HAP-1 (cell line): ENCODE measurements around the gene MYEF2.

ENCODE experiments used
- DNase-seq, 2 experiments: peaks; one replicate each; pipeline ENCODE4 v3.0.0-alpha.2; 2016 to 2020; ENCODE audit warnings: low spot score in 2 of 2
- H3K27me3 ChIP-seq: fragments of 250-450 bp; sonication (Bioruptor Pico); 2 replicates; pipeline ENCODE4 v1.5.1; 2020; ENCODE audit warnings: low read depth, mild to moderate bottlenecking, moderate library complexity
- H3K36me3 ChIP-seq: fragments of 250-450 bp; sonication (Bioruptor Pico); replicated peaks from 2 replicates; pipeline ENCODE4 v1.5.1; 2020; ENCODE audit warnings: mild to moderate bottlenecking
- H3K4me1 ChIP-seq: fragments of 250-450 bp; sonication (Bioruptor Pico); 2 replicates; pipeline ENCODE4 v1.5.1; 2020; ENCODE audit warnings: mild to moderate bottlenecking
- H3K4me3 ChIP-seq: fragments of 250-450 bp; sonication (Bioruptor Pico); 2 replicates; pipeline ENCODE4 v1.5.1; 2020; ENCODE audit warnings: mild to moderate bottlenecking, moderate library complexity
- H3K9me3 ChIP-seq: fragments of 250-450 bp; sonication (Bioruptor Pico); 2 replicates; pipeline ENCODE4 v1.5.1; 2020; ENCODE audit warnings: mild to moderate bottlenecking, moderate library complexity
- in situ Hi-C: fragments of 300-500 bp; cut with MboI; formaldehyde crosslinking; loops from 3 replicates; pipeline ENCODE4 v1.14.3; 2020; ENCODE audit warnings: low sequenced_read_pairs, inconsistent platforms, mixed read lengths

Gene MYEF2

DNA sequence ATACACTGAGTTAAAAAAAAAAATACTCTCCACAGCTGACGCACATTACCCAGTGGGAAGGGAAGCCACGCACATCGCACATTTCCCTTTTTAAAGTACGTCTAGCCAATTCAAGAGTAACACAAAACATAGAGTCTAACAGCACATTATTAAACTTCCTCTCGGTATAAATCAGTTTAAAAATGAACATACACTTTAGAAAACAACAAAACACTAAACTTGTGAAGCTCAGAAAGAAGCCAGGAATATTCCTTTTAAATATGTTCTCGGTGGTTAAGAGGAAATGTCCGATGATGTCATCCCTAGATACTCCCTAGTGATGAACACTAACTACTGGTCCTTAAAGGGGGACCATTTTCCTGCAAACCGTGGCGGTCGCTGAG lies 721 bp downstream of the MYEF2 start:
- H3K9me3 ChIP-seq: 0 out of 2 replicates have a peak, but pooled peaks cover 2% of the 10 kb centered on the region
- in situ Hi-C loops: no loop called here
- H3K36me3 ChIP-seq: no peaks in the 10 kb centered on the region
- no peaks in the 10 kb centered on the region for H3K27me3 ChIP-seq
- H3K4me3 ChIP-seq: peak overlapping the region; percentile 53
- DNase-seq: peak in 1 of 2 experiments; percentile 48
- H3K4me1 ChIP-seq: peaks cover 15% of the 10 kb centered on the region

DNA sequence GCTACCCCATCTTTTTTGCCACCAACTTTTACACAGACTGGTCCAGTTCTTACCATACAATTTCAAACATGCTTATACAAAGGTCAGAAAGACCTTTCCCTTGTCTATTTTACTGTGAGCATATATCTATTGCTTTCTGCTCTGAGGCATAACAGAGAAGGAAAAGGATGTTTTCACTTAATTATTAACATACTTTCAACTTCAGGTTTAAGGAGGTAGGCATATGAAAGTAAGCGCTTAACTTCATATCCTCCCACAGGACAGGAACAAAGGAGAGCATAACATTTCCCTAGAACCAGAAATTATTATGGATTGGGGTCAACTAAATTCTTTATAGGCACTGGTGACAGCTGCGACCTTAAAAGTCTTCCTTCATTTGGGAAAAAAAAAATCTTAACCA lies 1.1 kb downstream of the MYEF2 start:
- H3K4me3 ChIP-seq: peak overlapping the region; percentile 53
- peaks cover 15% of the 10 kb centered on the region for H3K4me1 ChIP-seq
- H3K36me3 ChIP-seq: no peaks in the 10 kb centered on the region
- 0 out of 2 replicates have a peak, but pooled peaks cover 2% of the 10 kb centered on the region for H3K9me3 ChIP-seq
- no peaks in the 10 kb centered on the region for H3K27me3 ChIP-seq
- no peak for DNase-seq
- in situ Hi-C loops: no loop called here

DNA sequence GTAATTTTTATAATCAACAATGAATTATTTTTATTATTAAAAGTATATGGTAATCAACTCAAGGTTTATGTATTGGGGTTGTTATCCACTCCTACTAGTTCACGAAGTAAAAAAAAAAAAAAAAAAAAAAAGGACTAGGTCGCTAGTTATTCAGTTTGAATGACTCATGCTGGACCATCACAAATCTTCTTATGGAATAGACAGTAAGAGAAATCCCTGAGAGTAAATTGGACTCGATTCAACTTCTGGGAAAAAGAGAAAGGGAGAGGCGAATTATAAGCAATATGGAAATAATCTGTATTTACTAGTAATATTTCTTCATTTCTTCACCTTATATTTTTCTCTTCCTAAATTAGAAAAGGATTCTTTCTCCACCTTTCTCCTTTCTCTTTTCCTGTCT lies 2.0 kb downstream of the MYEF2 start:
- no peak for DNase-seq
- H3K4me3 ChIP-seq: no peak overlapping the region
- in situ Hi-C loops: no loop called here

DNA sequence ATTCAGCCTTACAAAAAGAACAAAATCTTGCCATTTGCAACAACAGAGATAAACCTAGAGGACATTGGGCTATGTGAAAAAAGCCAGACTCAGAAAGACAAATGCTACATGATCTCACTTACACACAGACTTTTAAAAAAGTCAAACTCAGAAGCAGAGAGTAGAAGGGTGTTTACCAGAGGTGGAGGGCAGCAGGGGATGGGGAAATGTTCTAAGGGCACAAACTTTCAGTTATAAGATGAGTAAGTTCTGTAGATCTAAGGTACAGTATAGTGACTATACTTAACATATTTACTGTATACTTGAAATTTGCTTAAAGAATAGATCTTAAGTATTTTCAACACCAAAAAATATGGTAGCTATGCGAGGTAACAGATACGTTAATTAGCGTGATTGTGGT lies 3.0 kb downstream of the MYEF2 start:
- Histone ChIP-seq H3K4me3 (no peak overlapping the region), H3K27me3 (no peaks in the 10 kb centered on the region), H3K9me3 (0 out of 2 replicates have a peak, but pooled peaks cover 2% of the 10 kb centered on the region), H3K36me3 (no peaks in the 10 kb centered on the region), H3K4me1 (peaks cover 25% of the 10 kb centered on the region)
- no peak for DNase-seq
- in situ Hi-C loops: no loop called here

More for the DNA sequence above, 2.0 kb downstream of the MYEF2 start:
- Histone ChIP-seq H3K9me3 (0 out of 2 replicates have a peak, but pooled peaks cover 2% of the 10 kb centered on the region), H3K4me1 (peaks cover 19% of the 10 kb centered on the region), H3K36me3 (no peaks in the 10 kb centered on the region), H3K27me3 (no peaks in the 10 kb centered on the region)

DNA sequence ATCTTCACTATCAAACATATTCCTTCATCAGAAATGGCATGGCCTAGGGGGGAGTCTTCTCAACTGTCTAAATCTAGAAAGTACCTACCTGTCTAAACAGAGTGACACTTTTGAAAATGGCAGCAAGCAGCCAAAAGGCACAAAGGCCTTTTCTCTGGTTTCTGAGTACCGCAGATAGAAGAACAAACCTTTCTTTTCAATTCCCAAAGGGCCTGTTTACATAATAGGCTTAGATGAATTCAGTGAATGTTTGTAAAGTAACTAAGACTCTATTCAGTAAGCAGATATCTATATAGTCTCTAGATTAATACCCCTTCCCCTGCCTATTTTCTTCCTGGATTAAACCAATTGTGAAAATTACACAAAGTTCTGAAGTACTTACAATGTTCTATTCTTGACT lies 7.1 kb downstream of the MYEF2 start:
- DNase-seq: peak; percentile 24 to 89
- H3K9me3 ChIP-seq: 0 out of 2 replicates have a peak, but pooled peaks cover 2% of the 10 kb centered on the region
- H3K4me3 ChIP-seq: no peak overlapping the region
- H3K36me3 ChIP-seq: peaks cover 16% of the 10 kb centered on the region
- no peaks in the 10 kb centered on the region for H3K27me3 ChIP-seq
- in situ Hi-C loops: no loop called here
- H3K4me1 ChIP-seq: peaks cover 10% of the 10 kb centered on the region

DNA sequence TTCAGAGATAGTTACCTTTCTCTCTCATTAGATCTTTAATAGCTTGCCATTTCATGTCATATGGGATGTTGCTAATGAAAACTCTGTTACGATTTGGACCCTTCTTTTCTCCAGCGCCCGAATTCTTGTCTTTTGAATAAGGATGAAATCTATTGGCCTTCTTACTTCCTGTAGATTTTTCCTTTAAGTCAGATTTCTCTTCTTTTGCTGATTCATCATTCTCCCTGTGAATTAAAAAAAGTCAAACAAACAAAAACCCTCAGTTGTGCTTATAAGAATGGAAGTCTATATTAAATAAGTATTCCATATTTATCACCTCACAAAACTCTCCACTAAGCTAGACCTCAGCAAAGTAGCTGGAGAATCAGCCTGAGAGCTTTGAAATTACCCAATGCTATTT lies 9.5 kb downstream of the MYEF2 start:
- no peak overlapping the region for H3K4me3 ChIP-seq
- in situ Hi-C loops: no loop called here

DNA sequence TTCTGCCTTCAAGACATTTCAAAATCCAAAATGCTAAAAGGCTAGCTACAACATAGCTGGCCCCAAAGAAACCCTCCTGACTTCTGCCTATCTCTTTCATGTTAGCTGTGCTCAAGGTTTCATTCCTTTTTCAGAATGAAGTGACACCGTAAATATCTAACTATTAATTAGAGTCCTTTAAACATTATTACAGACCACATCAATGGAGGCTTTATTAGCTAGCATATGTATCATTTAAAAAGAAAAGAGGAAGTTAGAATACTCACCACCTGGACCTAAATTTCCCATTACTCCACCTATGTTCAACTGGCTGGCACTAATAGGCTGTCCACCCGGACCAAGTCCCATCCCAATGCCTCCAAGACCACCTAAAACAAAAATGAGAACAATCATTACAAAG lies 24.6 kb downstream of the MYEF2 start:
- Histone ChIP-seq H3K4me3 (no peak overlapping the region), H3K4me1 (no peaks in the 10 kb centered on the region), H3K27me3 (no peaks in the 10 kb centered on the region), H3K36me3 (peaks cover 48% of the 10 kb centered on the region), H3K9me3 (no peaks in the 10 kb centered on the region)
- no peak for DNase-seq
- in situ Hi-C loops: no loop called here

More for the DNA sequence above, 9.5 kb downstream of the MYEF2 start:
- peaks cover 21% of the 10 kb centered on the region for H3K36me3 ChIP-seq
- H3K27me3 ChIP-seq: no peaks in the 10 kb centered on the region
- peaks cover 10% of the 10 kb centered on the region for H3K4me1 ChIP-seq
- no peak for DNase-seq
- 0 out of 2 replicates have a peak, but pooled peaks cover 2% of the 10 kb centered on the region for H3K9me3 ChIP-seq

DNA sequence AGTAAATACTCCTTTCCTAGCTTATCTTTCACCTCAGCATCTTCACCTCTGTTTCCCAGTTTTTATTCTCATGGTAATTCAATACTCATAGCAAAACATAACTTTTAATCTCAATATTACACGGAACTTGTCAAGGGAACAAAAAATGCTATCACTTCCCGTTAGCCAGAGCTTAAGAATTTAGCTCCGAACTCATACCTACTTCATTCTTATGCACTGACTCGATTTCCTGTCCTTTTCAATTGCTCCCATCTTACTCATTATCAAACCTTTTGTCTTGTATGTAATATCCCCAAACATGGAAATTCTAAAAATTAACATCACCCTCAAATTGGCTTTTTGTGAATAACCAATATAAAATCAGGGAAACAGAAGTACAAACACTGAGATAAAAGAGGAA lies 28.2 kb downstream of the MYEF2 start:
- in situ Hi-C loops: no loop called here
- H3K36me3 ChIP-seq: peaks cover 57% of the 10 kb centered on the region
- no peak for DNase-seq

DNA sequence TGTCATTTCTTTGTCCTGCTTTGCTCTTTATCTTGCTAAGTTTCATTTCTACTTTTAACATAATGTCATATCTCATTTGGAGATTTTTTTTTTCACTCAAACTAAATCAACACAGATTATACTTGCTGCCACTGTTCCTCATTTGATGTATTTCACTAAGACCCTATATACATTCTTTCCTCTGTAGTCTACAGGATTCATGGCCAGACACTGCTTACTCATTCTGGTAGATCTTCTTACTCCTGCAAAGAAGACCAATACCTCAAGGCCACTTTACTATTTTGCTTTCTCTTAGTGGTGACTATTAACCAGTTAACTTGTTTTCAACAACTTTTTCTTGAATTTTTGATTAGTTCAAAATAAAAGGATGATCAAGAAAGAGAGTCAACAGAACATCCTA lies 30.7 kb downstream of the MYEF2 start:
- in situ Hi-C loops: no loop called here
- peaks cover 52% of the 10 kb centered on the region for H3K36me3 ChIP-seq

More for the DNA sequence above, 28.2 kb downstream of the MYEF2 start:
- H3K4me1 ChIP-seq: no peaks in the 10 kb centered on the region
- H3K9me3 ChIP-seq: no peaks in the 10 kb centered on the region
- no peak overlapping the region for H3K4me3 ChIP-seq
- no peaks in the 10 kb centered on the region for H3K27me3 ChIP-seq

DNA sequence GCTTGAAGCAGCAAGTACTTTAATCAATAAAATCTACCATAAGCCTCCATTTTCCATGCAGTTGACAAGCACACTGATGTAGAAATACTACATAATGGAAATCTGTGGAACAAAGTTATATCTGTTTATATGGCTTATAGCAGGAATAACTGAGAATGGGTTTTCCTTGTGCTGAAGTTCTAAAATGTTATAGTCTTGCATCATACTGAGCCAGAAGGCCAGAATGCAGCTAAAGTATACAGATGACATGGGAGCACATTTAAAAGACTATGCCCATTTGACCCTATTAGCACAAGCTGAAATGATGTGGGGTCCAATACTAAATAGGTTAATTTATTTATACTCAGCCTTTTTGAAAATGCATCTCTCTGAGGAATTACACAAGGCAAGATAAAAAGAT lies 32.2 kb downstream of the MYEF2 start:
- DNase-seq: no peak
- Histone ChIP-seq H3K4me3 (no peak overlapping the region), H3K36me3 (peaks cover 45% of the 10 kb centered on the region), H3K9me3 (no peaks in the 10 kb centered on the region), H3K27me3 (no peaks in the 10 kb centered on the region), H3K4me1 (peaks cover 5% of the 10 kb centered on the region; the same call in 1 of the 2 replicates)
- in situ Hi-C loops: no loop called here

More for the DNA sequence above, 30.7 kb downstream of the MYEF2 start:
- DNase-seq: no peak
- Histone ChIP-seq H3K9me3 (no peaks in the 10 kb centered on the region), H3K4me3 (no peak overlapping the region), H3K4me1 (peaks cover 5% of the 10 kb centered on the region; the same call in 1 of the 2 replicates), H3K27me3 (no peaks in the 10 kb centered on the region)

DNA sequence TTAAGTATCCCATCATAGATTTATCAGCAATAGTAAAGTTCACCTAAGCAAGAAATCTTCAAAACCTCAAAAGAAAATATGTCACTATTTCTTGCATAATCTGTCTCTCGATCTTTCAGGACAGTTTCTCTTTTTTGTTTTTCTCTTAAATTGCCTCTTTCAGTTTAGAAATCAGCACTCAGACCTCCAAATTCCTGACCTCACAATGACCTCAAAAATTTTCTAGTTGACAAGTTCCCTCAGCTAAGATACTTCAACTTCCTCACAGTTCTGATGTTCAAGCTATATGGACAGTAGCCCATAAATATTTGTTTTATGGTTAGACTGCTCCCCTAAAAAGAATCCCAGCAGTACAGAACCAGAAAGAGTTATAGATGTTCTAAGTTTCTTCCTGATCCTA lies 33.2 kb downstream of the MYEF2 start:
- no peak for DNase-seq
- Histone ChIP-seq H3K4me3 (no peak overlapping the region), H3K4me1 (peaks cover 8% of the 10 kb centered on the region; the same call in 1 of the 2 replicates), H3K9me3 (no peaks in the 10 kb centered on the region), H3K36me3 (peaks cover 35% of the 10 kb centered on the region), H3K27me3 (no peaks in the 10 kb centered on the region)
- in situ Hi-C loops: no loop called here

DNA sequence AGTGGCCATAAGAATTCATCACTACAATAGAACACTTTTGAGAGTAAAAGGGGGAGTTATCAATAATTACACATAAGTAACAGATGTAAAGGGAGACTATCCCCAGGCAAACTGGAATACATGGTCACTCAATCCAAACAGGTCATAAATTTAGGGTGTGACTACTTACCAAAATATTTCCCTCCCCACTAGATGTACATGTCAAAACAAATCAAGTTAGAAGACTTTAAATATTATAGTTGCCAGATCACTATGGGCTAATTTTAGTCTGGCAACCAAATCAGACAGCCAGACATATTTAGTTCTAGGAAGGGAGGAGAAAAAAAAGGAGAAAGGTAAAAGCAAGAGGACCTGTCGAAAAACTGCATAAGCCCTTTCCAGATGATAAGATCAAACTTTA lies 34.2 kb downstream of the MYEF2 start:
- no peak for DNase-seq
- in situ Hi-C loops: no loop called here
- no peaks in the 10 kb centered on the region for H3K27me3 ChIP-seq
- H3K36me3 ChIP-seq: peaks cover 27% of the 10 kb centered on the region
- H3K9me3 ChIP-seq: no peaks in the 10 kb centered on the region
- peaks cover 12% of the 10 kb centered on the region for H3K4me1 ChIP-seq
- H3K4me3 ChIP-seq: no peak overlapping the region

DNA sequence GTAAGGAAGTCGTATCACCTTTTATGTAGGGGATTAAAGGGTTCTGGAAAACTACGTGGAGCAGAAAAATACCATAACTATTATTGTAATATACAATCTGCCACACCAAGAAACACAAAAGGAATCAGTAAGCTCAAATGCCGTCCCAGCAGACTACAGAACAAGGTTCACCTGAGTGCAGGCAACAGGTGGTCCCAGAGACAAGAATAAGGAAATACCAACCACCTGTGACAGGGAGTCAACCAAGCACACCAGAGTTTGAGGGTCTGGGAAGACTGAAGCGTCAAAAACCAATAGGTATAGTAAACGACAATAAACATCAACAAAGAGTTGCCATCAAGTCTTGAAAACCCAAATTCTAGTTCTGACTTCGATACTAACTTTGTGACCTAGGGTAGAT lies 45.2 kb downstream of the MYEF2 start:
- peaks cover 24% of the 10 kb centered on the region for H3K4me1 ChIP-seq
- no peak for DNase-seq
- in situ Hi-C loops: no loop called here

DNA sequence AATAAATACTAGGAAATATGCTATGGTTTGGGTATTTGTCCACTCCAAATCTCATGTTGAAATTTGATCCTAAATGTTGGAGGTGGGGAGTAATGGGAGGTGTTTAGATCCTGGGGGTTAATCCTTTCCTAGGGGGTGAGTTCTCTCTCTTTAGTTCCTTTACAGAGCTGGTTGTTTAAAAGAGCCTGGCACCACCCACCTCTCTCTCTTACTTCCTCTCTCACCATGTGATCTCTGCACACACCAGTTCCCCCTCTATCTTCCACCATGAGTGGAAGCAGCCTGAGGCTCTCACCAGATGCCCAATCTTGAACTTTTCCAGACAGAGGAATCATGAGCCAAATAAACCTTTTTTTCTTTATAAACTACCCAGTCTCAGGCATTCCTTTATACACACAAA lies 46.8 kb downstream of the MYEF2 start:
- Histone ChIP-seq H3K27me3 (0 out of 2 replicates have a peak, but pooled peaks cover 3% of the 10 kb centered on the region), H3K36me3 (no peaks in the 10 kb centered on the region), H3K9me3 (no peaks in the 10 kb centered on the region), H3K4me1 (peaks cover 25% of the 10 kb centered on the region), H3K4me3 (no peak overlapping the region)
- no peak for DNase-seq
- in situ Hi-C loops: no loop called here

More for the DNA sequence above, 45.2 kb downstream of the MYEF2 start:
- H3K27me3 ChIP-seq: 0 out of 2 replicates have a peak, but pooled peaks cover 3% of the 10 kb centered on the region
- H3K9me3 ChIP-seq: no peaks in the 10 kb centered on the region
- no peak overlapping the region for H3K4me3 ChIP-seq
- no peaks in the 10 kb centered on the region for H3K36me3 ChIP-seq
